ENCODE measurements around the gene FCHSD1. TPM values are rescaled to one million over a fixed set of nuclear protein-coding genes. Genes with fewer than 3 reads are reported as not detected.

Gene FCHSD1
- total RNA-seq, 1 donor from 2014 or later: 5.8 TPM

GRCh38 chr5:141640698-141641097, 10.5 kb downstream of the FCHSD1 start:
- ATAC-seq: no peak

GRCh38 chr5:141640051-141640415, 11.2 kb downstream of the FCHSD1 start:
- ATAC-seq: no peak

- no peak for ATAC-seq
Measured at GRCh38 chr5:141639357-141640050, 11.7 kb downstream of the FCHSD1 start.

- no peak for ATAC-seq
Measured at GRCh38 chr5:141638771-141639170, 12.4 kb downstream of the FCHSD1 start.

- peak; percentile 35 for ATAC-seq
Measured at GRCh38 chr5:141637767-141638419, 13.3 kb downstream of the FCHSD1 start.

- peak; percentile 42 for ATAC-seq
Measured at GRCh38 chr5:141637123-141637766, 14.0 kb downstream of the FCHSD1 start.

- ATAC-seq: peak; percentile 97
Measured at GRCh38 chr5:141636413-141637122, 14.7 kb downstream of the FCHSD1 start, which contains the start of the genes HDAC3 and RELL2. Gene HDAC3, minus strand, starts transcription at chr5:141636849. Its CDS starts 59 bp downstream, at chr5:141636790. Gene RELL2, plus strand, starts transcription at chr5:141636997. Its CDS starts 1,229 bp downstream, at chr5:141638226.

- no peak for ATAC-seq
Measured at GRCh38 chr5:141636106-141636412, 15.2 kb downstream of the FCHSD1 start.

GRCh38 chr5:141635646-141636045, 15.6 kb downstream of the FCHSD1 start:
- ATAC-seq: no peak

- ATAC-seq: no peak
Measured at GRCh38 chr5:141634720-141635119, 16.5 kb downstream of the FCHSD1 start.

- no peak for ATAC-seq
Measured at GRCh38 chr5:141633871-141634561, 17.2 kb downstream of the FCHSD1 start.

- no peak for ATAC-seq
Measured at GRCh38 chr5:141632650-141633049, 18.6 kb downstream of the FCHSD1 start.

- no peak for ATAC-seq
Measured at GRCh38 chr5:141630570-141631140, 20.6 kb downstream of the FCHSD1 start.

- no peak for ATAC-seq
Measured at GRCh38 chr5:141628175-141628788, 22.9 kb downstream of the FCHSD1 start.

- no peak for ATAC-seq
Measured at GRCh38 chr5:141623611-141624010, 27.6 kb downstream of the FCHSD1 start.

- ATAC-seq: no peak
Measured at GRCh38 chr5:141623186-141623585, 28.0 kb downstream of the FCHSD1 start.

GRCh38 chr5:141618804-141619554, 32.2 kb downstream of the FCHSD1 start, which contains the start of gene DIAPH1:
Gene DIAPH1, minus strand, starts transcription at chr5:141619000. Its CDS starts 86 bp downstream, at chr5:141618914.
- peak; percentile 100 for ATAC-seq

- peak; percentile 47 for ATAC-seq
Measured at GRCh38 chr5:141618030-141618803, 33.0 kb downstream of the FCHSD1 start.

- no peak for ATAC-seq
Measured at GRCh38 chr5:141617682-141618029, 33.6 kb downstream of the FCHSD1 start.

- no peak for ATAC-seq
Measured at GRCh38 chr5:141617128-141617527, 34.1 kb downstream of the FCHSD1 start.

All from esophagus mucosa (tissue), 1 donor.